HUES64 (cell line): Measurements from ENCODE around the gene MYMK. TPM values are rescaled to one million over a fixed set of nuclear protein-coding genes. Genes with fewer than 3 reads are reported as not detected.

Source experiments
- H3K27ac ChIP-seq: 2 replicates; pipeline ENCODE4 v1.7.0; 2013; ENCODE audit warnings: low read depth, low read length, inconsistent platforms
- H3K27me3 ChIP-seq: 2 replicates; pipeline ENCODE4 v1.6.1; 2013; ENCODE audit warnings: mild to moderate bottlenecking, low read length; ENCODE audit not compliant: insufficient read depth
- H3K36me3 ChIP-seq: 2 replicates; pipeline ENCODE4 v1.6.1; 2013; ENCODE audit warnings: mild to moderate bottlenecking, low read length; ENCODE audit not compliant: insufficient read depth
- H3K4me1 ChIP-seq: 2 replicates; pipeline ENCODE4 v1.6.1; 2013; ENCODE audit warnings: mild to moderate bottlenecking, low read length, moderate library complexity; ENCODE audit not compliant: insufficient read depth
- H3K4me3 ChIP-seq: 2 replicates; pipeline ENCODE4 v1.5.1; 2013; ENCODE audit warnings: mild to moderate bottlenecking, low read length, moderate library complexity
- H3K9ac ChIP-seq: 2 replicates; pipeline ENCODE4 v1.6.1; 2013; ENCODE audit warnings: mild to moderate bottlenecking, low read depth, low read length
- H3K9me3 ChIP-seq: 2 replicates; pipeline ENCODE4 v1.6.1; 2013; ENCODE audit warnings: low read depth, low read length; ENCODE audit not compliant: insufficient read depth
- WGBS: fragments of 150-250, 120-280 bp; methylation state at CpG from one replicate; pipeline ENCODE4 v1.1.7; 2013; ENCODE audit warnings: missing lambda C conversion rate; 5-methylcytosine and 5-hydroxymethylcytosine counted together
- polyA plus RNA-seq, 2 experiments: library from polyadenylated mRNA; stranded (reverse); fragments of 50-300 nt; gene quantifications; one replicate each; pipeline ENCODE4 v1.2.3, GENCODE V29; 2013

The MYMK gene, protein sequence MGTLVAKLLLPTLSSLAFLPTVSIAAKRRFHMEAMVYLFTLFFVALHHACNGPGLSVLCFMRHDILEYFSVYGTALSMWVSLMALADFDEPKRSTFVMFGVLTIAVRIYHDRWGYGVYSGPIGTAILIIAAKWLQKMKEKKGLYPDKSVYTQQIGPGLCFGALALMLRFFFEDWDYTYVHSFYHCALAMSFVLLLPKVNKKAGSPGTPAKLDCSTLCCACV
- not detected for polyA plus RNA-seq (2013, experiment 1 of 2)
- not detected for polyA plus RNA-seq (2013, experiment 2 of 2)

DNA sequence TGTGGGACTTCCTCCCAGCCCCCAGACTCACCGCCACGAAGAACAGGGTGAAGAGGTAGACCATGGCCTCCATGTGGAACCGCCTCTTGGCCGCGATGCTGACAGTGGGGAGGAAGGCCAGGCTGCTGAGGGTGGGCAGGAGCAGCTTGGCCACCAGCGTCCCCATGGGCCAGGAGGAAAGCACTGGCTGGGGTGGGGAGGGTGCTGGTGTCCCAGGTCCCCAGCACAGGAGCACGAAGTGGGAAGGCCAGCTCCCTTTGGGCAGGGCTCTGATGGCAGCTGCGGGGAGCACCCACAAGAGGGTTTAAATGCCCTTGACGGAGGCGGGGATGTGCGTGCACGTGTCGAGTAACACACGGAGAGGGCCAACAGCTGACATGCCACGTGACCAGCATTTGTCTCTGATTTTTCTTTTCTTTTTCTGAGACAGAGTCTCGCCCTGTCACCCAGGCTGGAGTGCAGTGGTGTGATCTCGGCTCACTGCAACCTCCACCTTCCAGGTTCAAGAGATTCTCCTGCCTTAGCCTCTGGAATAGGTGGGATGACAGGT is at the start of gene MYMK:
Gene MYMK (minus strand): TSS at position 281 of the 550 bp plus-strand sequence. CDS start 115 bp downstream, at position 166.
- Histone ChIP-seq H3K9me3 (no peaks in the 10 kb centered on the region), H3K36me3 (no peaks in the 10 kb centered on the region), H3K4me1 (peaks cover 25% of the 10 kb centered on the region), H3K4me3 (no peak within 1 kb of the TSS), H3K27me3 (peaks cover 3% of the 10 kb centered on the region; the same call in 1 of the 2 replicates), H3K9ac (no peak within 1 kb of the TSS), H3K27ac (no peak within 1 kb of the TSS)
- 96% methylated on average over 17 of the region's 17 CpGs for WGBS

DNA sequence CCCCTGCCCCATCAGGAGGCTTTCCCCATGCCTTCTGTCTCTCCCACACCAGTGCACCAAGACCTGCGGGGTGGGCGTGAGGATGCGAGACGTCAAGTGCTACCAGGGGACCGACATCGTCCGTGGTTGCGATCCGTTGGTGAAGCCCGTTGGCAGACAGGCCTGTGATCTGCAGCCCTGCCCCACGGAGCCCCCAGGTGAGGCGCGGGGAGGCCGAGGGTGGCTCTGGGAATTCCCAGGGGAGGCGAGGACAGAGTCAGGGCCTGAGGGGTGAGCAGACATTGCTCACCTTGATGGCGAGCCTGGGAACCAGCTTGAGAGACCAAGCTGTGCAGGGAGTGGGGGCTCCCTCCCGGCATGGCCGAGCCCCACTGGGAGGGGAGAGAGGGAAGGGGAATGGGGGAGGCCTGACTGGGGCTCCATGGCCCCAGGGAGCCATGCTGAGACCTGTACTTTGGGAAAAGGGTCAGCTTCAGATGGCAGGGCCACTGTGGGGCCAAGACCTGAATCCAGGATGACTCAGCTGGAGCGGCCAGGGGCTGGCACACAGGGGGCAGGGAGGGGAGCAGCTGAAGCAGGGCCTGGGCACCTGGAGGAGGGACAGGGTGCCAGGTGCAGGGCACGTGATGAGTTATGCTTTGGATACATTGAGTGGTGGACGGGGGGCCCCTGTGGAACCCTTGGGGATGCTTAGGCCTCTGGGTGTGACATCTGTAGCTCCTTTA is 49.2 kb upstream of the MYMK start:
- WGBS: 93% methylated on average over 21 of the region's 21 CpGs
- Histone ChIP-seq H3K4me3 (no peak overlapping the region), H3K27me3 (no peaks in the 10 kb centered on the region), H3K9ac (no peak overlapping the region), H3K27ac (no peak overlapping the region), H3K36me3 (no peaks in the 10 kb centered on the region), H3K9me3 (no peaks in the 10 kb centered on the region), H3K4me1 (0 out of 2 replicates have a peak, but pooled peaks cover 6% of the 10 kb centered on the region)

DNA sequence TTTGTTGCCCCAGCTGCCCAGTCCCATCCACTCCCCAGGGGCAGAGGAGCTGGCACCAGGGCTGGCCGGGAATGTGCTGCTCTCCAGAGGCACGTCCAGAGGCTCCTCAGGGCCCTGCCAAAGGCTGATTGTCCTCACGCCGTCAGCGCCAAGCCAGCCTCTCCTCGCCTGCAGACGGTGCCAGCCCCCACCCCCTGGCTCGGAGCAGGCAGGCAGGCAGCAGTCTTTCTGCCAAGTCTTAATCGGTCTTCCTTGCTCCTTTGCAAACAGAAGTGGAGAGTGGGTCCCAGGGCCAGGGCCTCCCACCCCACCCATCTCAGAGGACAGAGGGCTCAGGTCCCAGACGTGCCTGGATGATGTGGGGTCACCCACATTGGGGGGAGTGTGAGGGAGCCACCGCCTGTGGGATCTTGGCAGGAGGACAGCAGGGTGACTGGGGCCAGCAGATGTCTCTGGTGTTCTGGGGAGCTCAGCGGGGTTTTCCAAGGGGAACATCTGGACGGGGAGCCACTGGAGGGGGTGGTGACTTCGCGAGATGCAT is 48.1 kb upstream of the MYMK start:
- Histone ChIP-seq H3K4me3 (no peak overlapping the region), H3K27me3 (no peaks in the 10 kb centered on the region), H3K9me3 (no peaks in the 10 kb centered on the region), H3K9ac (no peak overlapping the region), H3K27ac (no peak overlapping the region), H3K36me3 (no peaks in the 10 kb centered on the region), H3K4me1 (0 out of 2 replicates have a peak, but pooled peaks cover 6% of the 10 kb centered on the region)
- 92% methylated on average over 15 of the region's 15 CpGs for WGBS

DNA sequence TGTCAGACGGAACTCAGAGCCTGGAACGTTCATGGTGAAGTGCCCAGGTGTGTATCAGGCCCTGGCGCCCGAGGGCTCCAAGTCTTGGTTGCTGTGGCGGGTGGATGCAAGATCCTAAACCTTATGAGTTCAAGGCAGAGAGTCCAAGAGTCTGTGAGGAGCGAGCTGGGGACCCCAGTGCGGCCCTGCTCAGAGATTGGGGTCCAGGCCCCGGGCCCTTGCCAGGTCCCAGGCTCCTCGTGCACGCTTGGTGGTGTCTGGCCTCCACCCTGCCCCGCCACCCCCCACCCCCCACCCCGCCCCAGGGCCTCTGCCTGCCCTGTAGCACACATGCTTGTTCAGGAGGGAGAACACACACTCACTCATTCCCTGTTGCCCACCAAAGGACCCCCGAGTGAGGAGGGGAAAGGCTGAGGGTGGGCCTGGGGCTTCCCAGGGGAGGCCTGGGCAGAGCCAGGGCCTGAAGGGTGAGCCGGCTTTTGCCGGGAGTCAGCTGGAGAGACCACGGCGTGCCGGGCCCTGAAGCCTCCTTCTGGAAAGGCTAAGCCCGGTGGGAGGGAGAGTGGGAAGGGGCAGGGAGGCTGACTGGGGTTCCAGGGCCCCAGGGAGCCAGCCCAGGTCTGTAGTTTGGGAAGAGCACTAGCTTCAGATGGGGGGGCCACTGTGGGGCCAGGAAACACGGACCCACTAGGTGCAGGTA is 47.3 kb upstream of the MYMK start:
- no peak overlapping the region for H3K27ac ChIP-seq
- 0 out of 2 replicates have a peak, but pooled peaks cover 6% of the 10 kb centered on the region for H3K4me1 ChIP-seq

DNA sequence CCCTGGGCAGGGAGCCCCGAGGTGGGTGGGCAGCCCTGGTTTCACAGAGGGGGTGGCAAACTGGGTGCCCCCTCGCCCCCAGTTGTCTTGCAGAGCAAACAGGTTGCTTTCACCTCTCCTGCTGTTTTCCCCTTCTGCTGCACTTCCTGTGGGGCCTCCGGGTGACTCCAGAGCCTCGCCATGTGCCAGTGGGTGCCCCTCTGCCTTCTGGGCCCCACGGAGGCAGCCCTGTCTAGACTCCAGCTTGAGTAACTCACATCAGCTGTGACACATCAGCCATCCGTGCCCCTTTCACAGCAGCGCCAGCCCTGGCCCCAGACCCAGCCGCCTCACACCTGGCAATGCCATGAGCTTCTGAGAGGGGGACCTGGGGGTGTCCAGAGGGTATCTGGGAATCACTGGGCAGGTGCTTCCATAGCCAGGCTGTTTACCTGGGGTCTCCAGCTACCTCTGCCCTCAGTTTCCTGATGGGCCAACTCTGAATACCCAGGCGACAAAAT is 46.7 kb upstream of the MYMK start:
- 92% methylated on average over 9 of the region's 9 CpGs for WGBS

More for the DNA sequence above, 47.3 kb upstream of the MYMK start:
- H3K9ac ChIP-seq: no peak overlapping the region
- no peaks in the 10 kb centered on the region for H3K36me3 ChIP-seq
- H3K9me3 ChIP-seq: no peaks in the 10 kb centered on the region
- H3K27me3 ChIP-seq: no peaks in the 10 kb centered on the region
- no peak overlapping the region for H3K4me3 ChIP-seq
- WGBS: 89% methylated on average over 16 of the region's 20 CpGs

DNA sequence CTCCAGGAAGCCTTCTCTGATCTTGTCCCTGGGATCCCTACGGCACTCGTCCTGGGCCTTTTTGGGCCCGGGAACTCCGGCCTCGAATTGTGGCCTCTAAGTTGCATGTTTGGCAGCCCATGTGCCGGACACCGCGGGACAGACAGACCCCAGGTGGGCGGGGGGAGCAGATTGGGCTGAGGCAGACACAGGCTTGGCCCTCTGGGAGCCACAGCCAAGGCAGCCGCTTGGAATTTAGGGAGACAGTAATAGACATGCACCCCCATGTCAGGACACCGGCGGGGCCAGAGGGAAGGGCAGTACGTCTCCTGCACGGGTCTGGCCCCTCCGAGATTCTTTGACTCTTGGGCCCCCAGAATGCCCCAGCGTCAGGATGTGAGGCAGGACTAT is 45.9 kb upstream of the MYMK start:
- 74% methylated on average over 16 of the region's 16 CpGs for WGBS
- Histone ChIP-seq H3K27me3 (no peaks in the 10 kb centered on the region), H3K9ac (no peak overlapping the region), H3K4me1 (no peaks in the 10 kb centered on the region), H3K27ac (no peak overlapping the region), H3K4me3 (no peak overlapping the region), H3K36me3 (no peaks in the 10 kb centered on the region), H3K9me3 (no peaks in the 10 kb centered on the region)

More for the DNA sequence above, 46.7 kb upstream of the MYMK start:
- H3K9ac ChIP-seq: no peak overlapping the region
- H3K27ac ChIP-seq: no peak overlapping the region
- no peaks in the 10 kb centered on the region for H3K36me3 ChIP-seq
- H3K9me3 ChIP-seq: no peaks in the 10 kb centered on the region
- H3K27me3 ChIP-seq: no peaks in the 10 kb centered on the region
- no peak overlapping the region for H3K4me3 ChIP-seq
- H3K4me1 ChIP-seq: 0 out of 2 replicates have a peak, but pooled peaks cover 6% of the 10 kb centered on the region

DNA sequence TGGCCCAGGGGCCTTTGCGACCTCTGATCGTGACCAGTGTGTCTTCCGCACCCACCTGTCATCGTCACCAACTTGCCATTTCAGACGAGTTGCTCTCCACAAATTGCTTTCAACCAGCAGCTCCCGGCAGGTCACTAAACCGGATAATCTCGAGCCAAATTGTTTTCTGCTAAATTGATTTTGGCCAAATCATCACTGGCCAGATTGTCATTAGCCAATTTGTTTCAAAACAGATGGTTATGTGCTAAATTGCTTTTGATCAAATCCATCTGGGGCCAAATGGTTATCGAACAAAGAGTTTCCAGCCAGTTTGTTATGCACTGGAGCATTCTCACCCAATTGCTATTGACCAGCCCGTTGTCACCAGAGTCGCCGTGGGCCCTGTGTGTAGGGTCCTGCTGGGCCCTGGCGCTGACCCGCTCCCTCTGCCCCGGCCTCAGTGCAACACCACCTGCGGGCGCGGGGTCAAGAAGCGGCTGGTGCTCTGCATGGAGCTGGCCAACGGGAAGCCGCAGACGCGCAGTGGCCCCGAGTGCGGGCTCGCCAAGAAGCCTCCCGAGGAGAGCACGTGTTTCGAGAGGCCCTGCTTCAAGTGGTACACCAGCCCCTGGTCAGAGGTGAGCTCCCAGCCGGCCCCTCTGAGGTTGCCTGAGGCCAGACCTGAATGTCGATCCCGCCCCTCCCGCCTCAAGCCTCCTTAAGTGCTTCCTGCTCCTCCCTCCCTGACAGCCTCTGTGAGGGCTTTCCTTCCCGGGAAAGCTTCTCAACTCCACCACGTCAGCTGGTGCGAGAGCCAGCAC is 45.3 kb upstream of the MYMK start:
- no peak overlapping the region for H3K27ac ChIP-seq
- H3K4me1 ChIP-seq: 0 out of 2 replicates have a peak, but pooled peaks cover 2% of the 10 kb centered on the region
- WGBS: 72% methylated on average over 36 of the region's 36 CpGs
- H3K9ac ChIP-seq: no peak overlapping the region
- no peaks in the 10 kb centered on the region for H3K27me3 ChIP-seq
- H3K36me3 ChIP-seq: no peaks in the 10 kb centered on the region
- H3K9me3 ChIP-seq: no peaks in the 10 kb centered on the region
- no peak overlapping the region for H3K4me3 ChIP-seq

DNA sequence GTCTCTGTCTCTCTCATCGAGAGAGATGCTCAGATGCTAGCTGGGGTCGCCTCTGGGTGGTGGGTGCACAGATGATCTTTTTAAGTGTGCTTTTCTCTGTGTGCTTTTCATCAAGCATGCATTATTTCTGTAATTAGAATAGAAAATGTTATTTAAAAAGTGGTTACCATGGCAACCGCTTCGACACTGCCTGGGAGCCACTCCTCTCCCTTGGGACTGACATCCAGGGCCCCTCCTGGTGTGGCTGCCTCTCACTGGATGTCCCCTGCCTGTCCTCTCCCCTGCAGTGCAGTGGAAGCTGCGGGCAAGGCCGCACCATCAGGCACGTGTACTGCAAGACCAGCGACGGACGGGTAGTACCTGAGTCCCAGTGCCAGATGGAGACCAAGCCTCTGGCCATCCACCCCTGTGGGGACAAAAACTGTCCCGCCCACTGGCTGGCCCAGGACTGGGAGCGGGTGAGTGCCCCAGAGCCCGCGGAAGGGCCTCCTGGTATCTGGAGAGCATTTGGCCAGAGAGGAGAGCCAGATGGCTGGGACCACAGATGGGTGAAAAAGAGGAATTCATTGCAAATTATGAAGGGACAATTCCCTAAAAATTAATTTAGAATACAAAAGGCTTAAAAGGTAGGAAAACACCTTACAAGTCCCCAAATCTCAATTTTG is 44.5 kb upstream of the MYMK start:
- H3K27ac ChIP-seq: no peak overlapping the region
- H3K36me3 ChIP-seq: no peaks in the 10 kb centered on the region
- 94% methylated on average over 14 of the region's 14 CpGs for WGBS
- no peaks in the 10 kb centered on the region for H3K9me3 ChIP-seq
- no peak overlapping the region for H3K9ac ChIP-seq
- 0 out of 2 replicates have a peak, but pooled peaks cover 3% of the 10 kb centered on the region for H3K4me1 ChIP-seq
- no peak overlapping the region for H3K4me3 ChIP-seq
- no peaks in the 10 kb centered on the region for H3K27me3 ChIP-seq

DNA sequence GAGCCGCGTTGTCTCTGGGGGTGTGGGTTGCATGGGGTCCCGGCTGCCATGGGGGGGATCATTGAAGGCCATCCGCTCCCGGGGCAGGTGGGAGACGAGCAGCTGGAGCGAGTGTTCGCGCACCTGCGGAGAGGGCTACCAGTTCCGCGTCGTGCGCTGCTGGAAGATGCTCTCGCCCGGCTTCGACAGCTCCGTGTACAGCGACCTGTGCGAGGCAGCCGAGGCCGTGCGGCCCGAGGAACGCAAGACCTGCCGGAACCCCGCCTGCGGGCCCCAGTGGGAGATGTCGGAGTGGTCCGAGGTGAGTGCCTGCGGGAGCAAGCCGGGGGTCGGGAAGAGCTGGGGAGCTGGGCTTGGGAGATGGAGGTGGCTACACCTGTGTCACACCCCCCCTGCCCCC is 43.4 kb upstream of the MYMK start:
- H3K4me3 ChIP-seq: no peak overlapping the region
- H3K9ac ChIP-seq: no peak overlapping the region
- H3K27me3 ChIP-seq: no peaks in the 10 kb centered on the region
- no peaks in the 10 kb centered on the region for H3K9me3 ChIP-seq
- no peak overlapping the region for H3K27ac ChIP-seq
- 93% methylated on average over 33 of the region's 33 CpGs for WGBS
- no peaks in the 10 kb centered on the region for H3K36me3 ChIP-seq
- H3K4me1 ChIP-seq: 0 out of 2 replicates have a peak, but pooled peaks cover 3% of the 10 kb centered on the region

DNA sequence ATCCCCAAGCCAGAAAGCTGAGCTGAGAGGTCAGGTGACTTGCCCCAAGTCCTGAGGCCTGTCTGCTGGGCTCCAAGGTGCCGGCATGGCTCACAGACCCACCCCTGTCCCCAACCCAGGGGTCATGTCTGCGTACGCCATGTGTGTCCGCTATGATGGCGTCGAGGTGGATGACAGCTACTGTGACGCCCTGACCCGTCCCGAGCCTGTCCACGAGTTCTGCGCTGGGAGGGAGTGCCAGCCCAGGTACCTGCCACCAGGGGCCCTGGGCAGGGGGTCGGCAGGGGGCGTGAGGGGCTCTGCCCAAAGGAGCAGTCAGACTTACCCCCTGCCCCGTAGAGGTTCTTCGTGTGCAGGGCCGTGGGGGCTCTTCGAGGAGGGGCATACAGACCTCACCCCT is 42.1 kb upstream of the MYMK start:
- no peak overlapping the region for H3K4me3 ChIP-seq
- no peaks in the 10 kb centered on the region for H3K27me3 ChIP-seq
- H3K9me3 ChIP-seq: no peaks in the 10 kb centered on the region
- H3K36me3 ChIP-seq: no peaks in the 10 kb centered on the region
- 94% methylated on average over 17 of the region's 17 CpGs for whole genome bisulfite sequencing
- H3K4me1 ChIP-seq: 0 out of 2 replicates have a peak, but pooled peaks cover 3% of the 10 kb centered on the region
- H3K9ac ChIP-seq: no peak overlapping the region
- no peak overlapping the region for H3K27ac ChIP-seq
